Liver (tissue), 9 donors: ENCODE data around the gene TSPAN33. TPM values are rescaled to one million over a fixed set of nuclear protein-coding genes. Genes with fewer than 3 reads are reported as not detected.

Experiments used
- DNase-seq: peaks from one replicate; pipeline ENCODE4 v3.0.0-alpha.2; 2017; ENCODE audit warnings: low spot score
- H3K27ac ChIP-seq, 2 donors: one replicate each; pipeline ENCODE4 v1.7.0; 2013; ENCODE audit warnings: inconsistent platforms in 2 of 2, low read length in 2 of 2, control low read depth in 1 of 2, low read depth in 1 of 2, mild to moderate bottlenecking in 1 of 2
- H3K27me3 ChIP-seq, 4 donors: one replicate each; pipeline versions ENCODE4 v1.6.1 to v1.7.0; 2013; ENCODE audit warnings: low read length in 3 of 4, inconsistent platforms in 1 of 4, mild to moderate bottlenecking in 1 of 4, moderate library complexity in 1 of 4; ENCODE audit not compliant: control insufficient read depth in 4 of 4, insufficient read depth in 4 of 4
- H3K36me3 ChIP-seq, 4 donors: one replicate each; pipeline versions ENCODE4 v1.6.1 to v1.7.0; 2013; ENCODE audit warnings: low read length in 3 of 4, mild to moderate bottlenecking in 3 of 4, low read depth in 1 of 4, moderate library complexity in 1 of 4; ENCODE audit not compliant: control insufficient read depth in 4 of 4, insufficient read depth in 3 of 4
- H3K4me1 ChIP-seq, 4 donors: one replicate each; pipeline versions ENCODE4 v1.6.1 to v1.7.0; 2013; ENCODE audit warnings: low read length in 3 of 4, mild to moderate bottlenecking in 3 of 4, moderate library complexity in 1 of 4; ENCODE audit not compliant: control insufficient read depth in 4 of 4, insufficient read depth in 4 of 4
- H3K4me3 ChIP-seq, 3 donors: one replicate each; pipeline versions ENCODE4 v1.6.1 to v1.7.0; 2013; ENCODE audit warnings: low read length in 3 of 3, control low read depth in 1 of 3, low read depth in 1 of 3, mild to moderate bottlenecking in 1 of 3
- H3K9ac ChIP-seq, 2 donors: one replicate each; pipeline ENCODE4 v1.7.0; 2013; ENCODE audit warnings: low read length in 2 of 2, mild to moderate bottlenecking in 2 of 2, moderate library complexity in 2 of 2, control low read depth in 1 of 2, low read depth in 1 of 2
- H3K9me3 ChIP-seq, 4 donors: one replicate each; pipeline versions ENCODE4 v1.6.1 to v1.7.0; 2013; ENCODE audit warnings: low read length in 3 of 4; ENCODE audit not compliant: control insufficient read depth in 4 of 4
- EGR1 ChIP-seq, 2 donors: IDR thresholded peaks; 2 replicates each; pipeline ENCODE4 v1.6.1; 2016 to 2018; ENCODE audit warnings: antibody characterized with exemption in 2 of 2, low read depth in 2 of 2
- FOXA1 ChIP-seq: IDR thresholded peaks from 2 replicates; pipeline ENCODE4 v1.6.1; 2016; ENCODE audit warnings: antibody characterized with exemption
- FOXA2 ChIP-seq: IDR thresholded peaks from 2 replicates; pipeline ENCODE4 v1.6.1; 2016; ENCODE audit warnings: antibody characterized with exemption
- GABPA ChIP-seq, 2 donors: IDR thresholded peaks in 1 of 2; conservative IDR thresholded peaks in 1 of 2; 2 replicates each; pipeline ENCODE4 v1.6.1; 2016; ENCODE audit warnings: antibody characterized with exemption in 2 of 2, mild to moderate bottlenecking in 1 of 2, moderate library complexity in 1 of 2
- HNF4A ChIP-seq, 2 donors: conservative IDR thresholded peaks; 2 replicates each; pipeline ENCODE4 v1.6.1; 2016; ENCODE audit warnings: antibody characterized with exemption in 2 of 2, mild to moderate bottlenecking in 2 of 2
- HNF4G ChIP-seq: IDR thresholded peaks from 2 replicates; pipeline ENCODE4 v1.6.1; 2016; ENCODE audit warnings: antibody characterized with exemption
- JUND ChIP-seq, 2 donors: IDR thresholded peaks; 2 replicates each; pipeline ENCODE4 v1.6.1; 2016; ENCODE audit warnings: antibody characterized with exemption in 2 of 2
- NR2F2 ChIP-seq: IDR thresholded peaks from 2 replicates; pipeline ENCODE4 v1.6.1; 2016; ENCODE audit warnings: antibody characterized with exemption
- RAD21 ChIP-seq, 2 donors: IDR thresholded peaks; 2 replicates each; pipeline ENCODE4 v1.6.1; 2016; ENCODE audit warnings: antibody characterized with exemption in 2 of 2, mild to moderate bottlenecking in 2 of 2
- RXRA ChIP-seq, 2 donors: IDR thresholded peaks; 2 replicates each; pipeline ENCODE4 v1.6.1; 2017 to 2018; ENCODE audit warnings: antibody characterized with exemption in 2 of 2, mild to moderate bottlenecking in 1 of 2
- SP1 ChIP-seq: IDR thresholded peaks from 2 replicates; pipeline ENCODE4 v1.6.1; 2018; ENCODE audit warnings: antibody characterized with exemption, mild to moderate bottlenecking
- TAF1 ChIP-seq: conservative IDR thresholded peaks from 2 replicates; pipeline ENCODE4 v1.6.1; 2016; ENCODE audit warnings: antibody characterized with exemption, mild to moderate bottlenecking
- YY1 ChIP-seq: IDR thresholded peaks from 2 replicates; pipeline ENCODE4 v1.6.1; 2016; ENCODE audit warnings: antibody characterized with exemption, mild to moderate bottlenecking
- WGBS: extraction: QIAGEN DNeasy Blood & Tissue Kit; methylation state at CpG from one replicate; pipeline ENCODE4 v1.1.7; 2013; 5-methylcytosine and 5-hydroxymethylcytosine counted together
- polyA plus RNA-seq, 2 donors: library from polyadenylated mRNA; stranded (reverse) in 1 of 2; unstranded in 1 of 2; fragments of 200-250 nt in 1 of 2; fragments of >200 nt in 1 of 2; fragmentation: Nextera tagmentation in 1 of 2; extraction: Ambion mirVana in 1 of 2; gene quantifications; one replicate each; pipeline versions ENCODE4 v1.2.1 to v1.2.3, GENCODE V29; 2013 to 2015
- total RNA-seq, 2 donors: library from RNA; depleted of rRNA; stranded (reverse); fragments of >200 nt; gene quantifications; one replicate each; pipeline ENCODE4 v1.2.3, GENCODE V29; 2014
- TF ChIP-seq, protein P1 (sequence below): IDR thresholded peaks from 2 replicates; pipeline ENCODE4 v1.6.1; 2016; ENCODE audit warnings: antibody characterized with exemption
- TF ChIP-seq, protein P2 (sequence below): fragments of 150-350 bp; IDR thresholded peaks from 2 replicates; pipeline ENCODE4 v1.5.1; 2017; ENCODE audit warnings: improper control_type of control experiment, low read depth, low read length; ENCODE audit not compliant: missing input control
- TF ChIP-seq, protein P3 (sequence below): IDR thresholded peaks from 2 replicates; pipeline ENCODE4 v1.6.1; 2016; ENCODE audit warnings: antibody characterized with exemption
- TF ChIP-seq, protein P4 (sequence below): IDR thresholded peaks from 2 replicates; pipeline ENCODE4 v1.6.1; 2016; ENCODE audit warnings: antibody characterized with exemption, mild to moderate bottlenecking
- donor health status: healthy.
- donor health status: healthy.
- donor health status: healthy.
- donor health status: healthy.
- donor health status: healthy.

TSPAN33 gene
- total and polyA plus RNA-seq, 4 donors, result 13.4 to 29.3 (median 20.4) TPM

DNA sequence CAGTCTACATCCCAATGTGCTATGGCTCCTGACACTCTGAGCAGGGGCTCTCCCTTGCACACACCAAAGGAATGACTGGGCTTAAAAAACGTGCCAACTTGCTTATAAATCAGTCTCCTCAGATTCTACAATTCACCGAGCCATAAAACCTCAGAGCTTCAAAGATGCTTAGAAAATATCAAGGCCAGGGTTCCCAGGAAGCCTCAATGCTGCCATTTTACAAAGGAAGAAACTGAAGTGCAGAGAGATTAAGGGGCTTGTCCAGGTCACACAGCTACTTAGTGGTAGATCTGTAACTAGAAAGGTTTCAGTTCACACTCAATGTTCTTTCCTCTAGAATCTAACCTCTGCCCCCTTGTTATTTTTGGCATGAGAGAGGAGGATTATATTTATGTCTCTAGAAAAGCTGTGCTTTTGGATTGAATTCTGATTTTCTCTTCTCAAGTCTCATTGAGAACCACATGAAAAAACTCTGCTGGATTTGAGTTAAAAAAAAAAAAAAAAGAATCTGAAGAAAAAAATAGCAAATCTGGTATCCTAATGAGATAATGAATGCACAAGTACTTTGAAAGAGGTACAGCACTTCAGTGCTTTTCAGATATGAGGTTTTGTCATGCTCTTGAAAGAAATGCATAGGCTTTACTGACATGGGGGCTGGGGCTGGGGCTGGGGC, 22.3 kb upstream of the TSPAN33 start:
- Histone ChIP-seq H3K36me3 (no peaks in the 10 kb centered on the region), H3K4me1 (peaks cover 0 to 4% (median 0%) of the 10 kb centered on the region in 4 donors), H3K9me3 (peaks cover 0 to 2% (median 0%) of the 10 kb centered on the region in 4 donors), H3K27me3 (no peaks in the 10 kb centered on the region), H3K27ac (no peak overlapping the region), H3K9ac (no peak overlapping the region), H3K4me3 (no peak overlapping the region)
- 78% methylated on average over 2 of the region's 2 CpGs for WGBS
- no peak for DNase-seq
- no peak for TF ChIP-seq HNF4A (conservative IDR thresholded peaks at IDR 0.05)

GRCh38 chr7:129122751-129123509, 21.6 kb upstream of the TSPAN33 start:
- 85% methylated on average over 4 of the region's 4 CpGs for WGBS
- H3K27me3 ChIP-seq, result no peaks in the 10 kb centered on the region
- H3K36me3 ChIP-seq, result no peaks in the 10 kb centered on the region
- H3K9me3 ChIP-seq, result peaks cover 0 to 2% (median 0%) of the 10 kb centered on the region in 4 donors
- no peak overlapping the region for H3K27ac ChIP-seq
- no peak overlapping the region for H3K9ac ChIP-seq
- H3K4me1 ChIP-seq, result peaks cover 0 to 4% (median 0%) of the 10 kb centered on the region in 4 donors
- no peak overlapping the region for H3K4me3 ChIP-seq
- no peak for DNase-seq
- no peak for TF ChIP-seq GABPA (IDR thresholded peaks at IDR 0.05 in 1 of 2, conservative IDR thresholded peaks at IDR 0.05 in 1 of 2)
- no peak for TF ChIP-seq YY1
- TF ChIP-seq RAD21 (IDR thresholded peaks at IDR 0.05), result no peak
- TF ChIP-seq HNF4G, result no peak
- TF ChIP-seq, protein P1, sequence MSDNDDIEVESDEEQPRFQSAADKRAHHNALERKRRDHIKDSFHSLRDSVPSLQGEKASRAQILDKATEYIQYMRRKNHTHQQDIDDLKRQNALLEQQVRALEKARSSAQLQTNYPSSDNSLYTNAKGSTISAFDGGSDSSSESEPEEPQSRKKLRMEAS, result no peak
- no peak for TF ChIP-seq RXRA (IDR thresholded peaks at IDR 0.05)
- TF ChIP-seq, protein P2, sequence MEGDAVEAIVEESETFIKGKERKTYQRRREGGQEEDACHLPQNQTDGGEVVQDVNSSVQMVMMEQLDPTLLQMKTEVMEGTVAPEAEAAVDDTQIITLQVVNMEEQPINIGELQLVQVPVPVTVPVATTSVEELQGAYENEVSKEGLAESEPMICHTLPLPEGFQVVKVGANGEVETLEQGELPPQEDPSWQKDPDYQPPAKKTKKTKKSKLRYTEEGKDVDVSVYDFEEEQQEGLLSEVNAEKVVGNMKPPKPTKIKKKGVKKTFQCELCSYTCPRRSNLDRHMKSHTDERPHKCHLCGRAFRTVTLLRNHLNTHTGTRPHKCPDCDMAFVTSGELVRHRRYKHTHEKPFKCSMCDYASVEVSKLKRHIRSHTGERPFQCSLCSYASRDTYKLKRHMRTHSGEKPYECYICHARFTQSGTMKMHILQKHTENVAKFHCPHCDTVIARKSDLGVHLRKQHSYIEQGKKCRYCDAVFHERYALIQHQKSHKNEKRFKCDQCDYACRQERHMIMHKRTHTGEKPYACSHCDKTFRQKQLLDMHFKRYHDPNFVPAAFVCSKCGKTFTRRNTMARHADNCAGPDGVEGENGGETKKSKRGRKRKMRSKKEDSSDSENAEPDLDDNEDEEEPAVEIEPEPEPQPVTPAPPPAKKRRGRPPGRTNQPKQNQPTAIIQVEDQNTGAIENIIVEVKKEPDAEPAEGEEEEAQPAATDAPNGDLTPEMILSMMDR, result no peak
- TF ChIP-seq NR2F2, result no peak
- TF ChIP-seq SP1, result no peak
- no peak for TF ChIP-seq FOXA2
- TF ChIP-seq, protein P3, sequence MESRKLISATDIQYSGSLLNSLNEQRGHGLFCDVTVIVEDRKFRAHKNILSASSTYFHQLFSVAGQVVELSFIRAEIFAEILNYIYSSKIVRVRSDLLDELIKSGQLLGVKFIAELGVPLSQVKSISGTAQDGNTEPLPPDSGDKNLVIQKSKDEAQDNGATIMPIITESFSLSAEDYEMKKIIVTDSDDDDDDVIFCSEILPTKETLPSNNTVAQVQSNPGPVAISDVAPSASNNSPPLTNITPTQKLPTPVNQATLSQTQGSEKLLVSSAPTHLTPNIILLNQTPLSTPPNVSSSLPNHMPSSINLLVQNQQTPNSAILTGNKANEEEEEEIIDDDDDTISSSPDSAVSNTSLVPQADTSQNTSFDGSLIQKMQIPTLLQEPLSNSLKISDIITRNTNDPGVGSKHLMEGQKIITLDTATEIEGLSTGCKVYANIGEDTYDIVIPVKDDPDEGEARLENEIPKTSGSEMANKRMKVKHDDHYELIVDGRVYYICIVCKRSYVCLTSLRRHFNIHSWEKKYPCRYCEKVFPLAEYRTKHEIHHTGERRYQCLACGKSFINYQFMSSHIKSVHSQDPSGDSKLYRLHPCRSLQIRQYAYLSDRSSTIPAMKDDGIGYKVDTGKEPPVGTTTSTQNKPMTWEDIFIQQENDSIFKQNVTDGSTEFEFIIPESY, result no peak
- TF ChIP-seq, protein P4, sequence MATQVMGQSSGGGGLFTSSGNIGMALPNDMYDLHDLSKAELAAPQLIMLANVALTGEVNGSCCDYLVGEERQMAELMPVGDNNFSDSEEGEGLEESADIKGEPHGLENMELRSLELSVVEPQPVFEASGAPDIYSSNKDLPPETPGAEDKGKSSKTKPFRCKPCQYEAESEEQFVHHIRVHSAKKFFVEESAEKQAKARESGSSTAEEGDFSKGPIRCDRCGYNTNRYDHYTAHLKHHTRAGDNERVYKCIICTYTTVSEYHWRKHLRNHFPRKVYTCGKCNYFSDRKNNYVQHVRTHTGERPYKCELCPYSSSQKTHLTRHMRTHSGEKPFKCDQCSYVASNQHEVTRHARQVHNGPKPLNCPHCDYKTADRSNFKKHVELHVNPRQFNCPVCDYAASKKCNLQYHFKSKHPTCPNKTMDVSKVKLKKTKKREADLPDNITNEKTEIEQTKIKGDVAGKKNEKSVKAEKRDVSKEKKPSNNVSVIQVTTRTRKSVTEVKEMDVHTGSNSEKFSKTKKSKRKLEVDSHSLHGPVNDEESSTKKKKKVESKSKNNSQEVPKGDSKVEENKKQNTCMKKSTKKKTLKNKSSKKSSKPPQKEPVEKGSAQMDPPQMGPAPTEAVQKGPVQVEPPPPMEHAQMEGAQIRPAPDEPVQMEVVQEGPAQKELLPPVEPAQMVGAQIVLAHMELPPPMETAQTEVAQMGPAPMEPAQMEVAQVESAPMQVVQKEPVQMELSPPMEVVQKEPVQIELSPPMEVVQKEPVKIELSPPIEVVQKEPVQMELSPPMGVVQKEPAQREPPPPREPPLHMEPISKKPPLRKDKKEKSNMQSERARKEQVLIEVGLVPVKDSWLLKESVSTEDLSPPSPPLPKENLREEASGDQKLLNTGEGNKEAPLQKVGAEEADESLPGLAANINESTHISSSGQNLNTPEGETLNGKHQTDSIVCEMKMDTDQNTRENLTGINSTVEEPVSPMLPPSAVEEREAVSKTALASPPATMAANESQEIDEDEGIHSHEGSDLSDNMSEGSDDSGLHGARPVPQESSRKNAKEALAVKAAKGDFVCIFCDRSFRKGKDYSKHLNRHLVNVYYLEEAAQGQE, result no peak
- no peak for TF ChIP-seq FOXA1
- TF ChIP-seq JUND (IDR thresholded peaks at IDR 0.05), result no peak
- TF ChIP-seq TAF1, result no peak
- TF ChIP-seq EGR1 (IDR thresholded peaks at IDR 0.05; ENCODE audit: low read depth in 2 of 2), result no peak
